Natural killer cell treated with Interleukin-12 subunit alpha and Interleukin-12 subunit beta and Interleukin-15 and Interleukin-18, amount 100 ng/mL, for 72 hours (primary cell): Measurements from ENCODE around the gene DDI1. TPM values are rescaled to one million over a fixed set of nuclear protein-coding genes. Genes with fewer than 3 reads are reported as not detected.
A peak's percentile ranks its signal among the peaks of the same experiment; 100 is the strongest.
"Not testable (repeated sequence)": the region's sequence is repeated elsewhere in the genome, so short reads cannot be mapped to it uniquely, and the experiment has no call there.

Experiments
- ATAC-seq, 2 donors: fragments of 150-1000 bp; cut with Tn5 transposase in 1 of 2; sonication (Bioruptor Pico), chemical (Tn5 transposase) in 1 of 2; 2 replicates each; pipeline ENCODE4 v1.10.0; 2021
- DNase-seq: peaks from one replicate; pipeline ENCODE4 v3.0.0; 2022; ENCODE audit warnings: low spot score
- H3K27ac Mint-ChIP-seq, 2 donors: 1 replicate in 1 of 2; 2 replicates in 1 of 2; pipeline ENCODE4 v1.8.0; 2022; ENCODE audit warnings: mixed read lengths in 2 of 2, mild to moderate bottlenecking in 1 of 2, moderate library complexity in 1 of 2
- H3K27me3 Mint-ChIP-seq, 2 donors: 1 replicate in 1 of 2; 2 replicates in 1 of 2; pipeline ENCODE4 v1.8.0; 2022; ENCODE audit warnings: mixed read lengths in 2 of 2
- H3K36me3 Mint-ChIP-seq: one replicate; pipeline ENCODE4 v1.8.0; 2022; ENCODE audit warnings: mixed read lengths
- H3K4me1 Mint-ChIP-seq, 2 donors: 1 replicate in 1 of 2; 2 replicates in 1 of 2; pipeline ENCODE4 v1.8.0; 2022; ENCODE audit warnings: low read depth in 2 of 2, mixed read lengths in 2 of 2, mild to moderate bottlenecking in 1 of 2
- H3K4me3 Mint-ChIP-seq: one replicate; pipeline ENCODE4 v1.8.0; 2022; ENCODE audit warnings: mixed read lengths
- H3K9me3 Mint-ChIP-seq: 2 replicates; pipeline ENCODE4 v1.8.0; 2022; ENCODE audit warnings: mixed read lengths
- total RNA-seq, 2 donors: library from RNA; stranded (reverse); gene quantifications; one replicate each; pipeline ENCODE4 v1.2.3, GENCODE V29; 2022

DDI1 gene
- total RNA-seq, 2 donors from 2014 or later = not detected

GRCh38 chr11:104011044-104011443 is 25.4 kb upstream of the DDI1 start:
- Mint-ChIP-seq H3K4me3 (no peak overlapping the region), H3K27me3 (no peaks in the 10 kb centered on the region), H3K27ac (no peak overlapping the region), H3K9me3 (no peaks in the 10 kb centered on the region), H3K36me3 (no peaks in the 10 kb centered on the region), H3K4me1 (peaks cover 0 to 15% of the 10 kb centered on the region in 2 donors)
- DNase-seq = no peak
- no peak for ATAC-seq

DNA sequence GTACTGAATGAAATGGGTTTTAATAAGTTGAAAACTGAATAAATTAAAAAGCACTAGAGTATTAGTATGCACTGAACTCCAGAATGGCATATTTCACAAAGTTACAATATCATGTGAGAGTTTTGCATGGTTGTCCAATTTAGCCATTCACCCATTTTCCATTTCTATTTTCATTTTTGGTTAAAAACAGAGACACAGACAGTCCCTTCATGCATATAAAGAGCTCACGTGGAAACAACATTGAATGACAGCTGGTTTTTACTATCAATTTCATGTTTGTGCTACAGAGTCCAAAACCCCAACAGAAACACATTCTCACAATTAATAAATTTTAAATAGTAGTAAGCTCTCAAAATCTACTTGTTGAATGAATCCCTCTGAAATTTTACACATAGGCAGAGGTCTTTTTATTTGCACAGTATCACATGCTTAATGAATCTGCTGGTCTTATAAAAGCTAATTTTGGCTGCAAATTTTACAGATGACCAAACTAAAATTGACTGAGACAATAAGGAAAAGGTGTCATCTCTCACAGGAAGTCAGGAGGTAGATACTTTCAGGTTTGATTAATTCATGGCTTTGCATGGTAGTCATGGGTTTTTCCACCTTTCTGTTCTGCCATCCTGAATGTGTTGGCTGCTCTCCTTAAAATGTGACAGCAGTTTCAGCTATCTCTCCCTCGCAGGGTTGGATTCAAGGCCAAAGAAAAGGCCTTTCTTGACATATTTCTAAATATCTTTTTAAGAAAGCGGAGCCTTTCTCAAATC is 20.6 kb upstream of the DDI1 start:
- Mint-ChIP-seq H3K9me3 (no peaks in the 10 kb centered on the region), H3K27me3 (no peaks in the 10 kb centered on the region), H3K4me3 (no peak overlapping the region), H3K36me3 (no peaks in the 10 kb centered on the region), H3K27ac (peak overlapping the region in 1 of 2 donors; percentile 25), H3K4me1 (peaks cover 9 to 28% of the 10 kb centered on the region in 2 donors)
- ATAC-seq (no peak), DNase-seq (no peak)

DNA sequence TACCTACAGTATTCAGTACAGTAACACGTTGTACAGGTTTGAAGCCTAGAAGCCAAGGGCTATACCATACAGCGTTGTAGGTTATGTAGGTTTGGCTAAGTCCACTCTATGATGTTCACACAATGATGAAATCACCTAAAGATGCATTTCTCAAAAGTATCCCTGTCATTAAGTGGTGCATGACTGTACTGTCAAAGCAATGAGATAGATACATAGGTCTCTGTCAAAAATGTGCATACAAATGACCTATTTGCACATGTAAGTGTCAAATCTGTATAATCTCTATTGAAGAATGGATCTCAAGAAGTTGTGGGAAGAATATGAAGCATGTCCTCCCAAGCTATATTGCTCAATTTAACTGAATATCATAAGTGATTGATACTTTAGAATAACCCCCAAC is 11.9 kb upstream of the DDI1 start:
- H3K4me3 Mint-ChIP-seq = no peak overlapping the region
- peaks cover 0 to 8% of the 10 kb centered on the region in 2 donors for H3K4me1 Mint-ChIP-seq
- H3K9me3 Mint-ChIP-seq = no peaks in the 10 kb centered on the region
- ATAC-seq (no peak), DNase-seq (no peak)
- H3K36me3 Mint-ChIP-seq = no peaks in the 10 kb centered on the region
- no peaks in the 10 kb centered on the region for H3K27me3 Mint-ChIP-seq
- no peak overlapping the region for H3K27ac Mint-ChIP-seq

DNA sequence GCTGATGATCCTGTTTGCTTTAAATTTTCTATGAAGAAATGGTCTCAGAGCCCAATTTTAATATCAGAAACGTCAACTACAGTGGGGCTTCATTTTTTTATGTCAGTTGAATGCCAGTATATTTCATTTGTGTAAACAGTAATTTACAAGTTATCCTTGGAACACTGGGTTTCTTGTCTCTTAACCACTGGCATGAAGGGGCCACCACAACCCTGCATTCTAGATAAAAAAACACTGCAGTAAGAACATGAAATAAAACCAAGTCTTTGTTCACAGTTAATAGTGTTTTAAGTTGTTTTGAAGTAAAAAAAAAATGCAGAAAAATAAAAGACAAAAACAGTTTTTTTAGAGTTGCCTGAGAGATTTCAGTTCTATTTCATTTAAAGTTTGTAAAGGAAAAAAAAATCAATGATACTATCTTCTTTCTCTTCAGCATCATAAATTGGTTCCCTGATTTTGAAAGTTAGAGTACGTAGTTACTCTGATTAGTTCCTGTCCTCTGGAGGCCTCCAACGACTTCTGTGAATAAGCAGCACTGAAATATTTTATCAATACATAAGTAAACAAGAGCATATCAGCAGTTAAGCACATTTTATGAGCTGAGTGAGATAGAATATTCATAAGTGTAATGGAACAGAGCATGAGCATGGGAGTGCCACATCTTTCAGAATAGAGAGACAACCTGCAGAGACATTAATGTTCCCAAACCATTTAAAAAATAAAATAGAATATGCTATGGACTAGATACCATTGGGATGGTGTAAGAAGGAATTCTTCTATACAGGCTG is 7.8 kb upstream of the DDI1 start:
- no peaks in the 10 kb centered on the region for H3K27me3 Mint-ChIP-seq
- DNase-seq (no peak), ATAC-seq (no peak)
- H3K4me1 Mint-ChIP-seq = peaks cover 0 to 3% of the 10 kb centered on the region in 2 donors
- peaks cover 4% of the 10 kb centered on the region for H3K9me3 Mint-ChIP-seq
- H3K36me3 Mint-ChIP-seq = no peaks in the 10 kb centered on the region
- no peak overlapping the region for H3K4me3 Mint-ChIP-seq
- no peak overlapping the region for H3K27ac Mint-ChIP-seq

- no peaks in the 10 kb centered on the region for H3K36me3 Mint-ChIP-seq
- no peak overlapping the region for H3K4me3 Mint-ChIP-seq
- ATAC-seq (no peak), DNase-seq (no peak)
- H3K27ac Mint-ChIP-seq = no peak overlapping the region
- H3K27me3 Mint-ChIP-seq = no peaks in the 10 kb centered on the region
- peaks cover 4% of the 10 kb centered on the region for H3K9me3 Mint-ChIP-seq
- peaks cover 0 to 11% of the 10 kb centered on the region in 2 donors for H3K4me1 Mint-ChIP-seq
These were observed 3.3 kb upstream of the DDI1 start for GRCh38 chr11:104033134-104033533.

DNA sequence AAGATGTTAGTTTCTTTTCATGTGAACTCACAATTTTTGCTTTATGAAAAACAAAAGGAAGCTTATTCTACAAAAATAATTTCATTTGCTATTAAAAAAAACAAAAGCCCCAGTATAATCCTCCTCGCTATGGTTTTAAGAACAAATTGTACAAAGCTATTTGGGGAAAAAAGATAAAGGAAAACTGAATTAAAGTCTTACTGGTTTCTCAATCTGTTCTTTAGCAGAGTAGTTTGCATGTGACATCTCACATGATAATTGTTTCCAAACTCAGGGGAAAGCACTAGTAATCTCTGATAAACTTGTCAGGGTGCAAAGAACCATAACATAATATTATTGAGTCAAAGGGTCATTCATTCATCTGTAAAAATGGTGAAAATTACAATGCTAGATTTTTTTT is 2.9 kb upstream of the DDI1 start:
- ATAC-seq (no peak), DNase-seq (no peak)
- Mint-ChIP-seq H3K4me3 (no peak overlapping the region), H3K27me3 (no peaks in the 10 kb centered on the region), H3K4me1 (peaks cover 0 to 11% of the 10 kb centered on the region in 2 donors), H3K27ac (no peak overlapping the region), H3K9me3 (peaks cover 4% of the 10 kb centered on the region), H3K36me3 (no peaks in the 10 kb centered on the region)

GRCh38 chr11:104036995-104037394 is 555 bp downstream of the DDI1 start:
- no peak for ATAC-seq
- no peak overlapping the region for H3K27ac Mint-ChIP-seq
- no peak overlapping the region for H3K4me3 Mint-ChIP-seq
- no peaks in the 10 kb centered on the region for H3K27me3 Mint-ChIP-seq
- no peak for DNase-seq
- no peaks in the 10 kb centered on the region for H3K36me3 Mint-ChIP-seq
- H3K9me3 Mint-ChIP-seq = no peaks in the 10 kb centered on the region
- peaks cover 0 to 8% of the 10 kb centered on the region in 2 donors for H3K4me1 Mint-ChIP-seq

DNA sequence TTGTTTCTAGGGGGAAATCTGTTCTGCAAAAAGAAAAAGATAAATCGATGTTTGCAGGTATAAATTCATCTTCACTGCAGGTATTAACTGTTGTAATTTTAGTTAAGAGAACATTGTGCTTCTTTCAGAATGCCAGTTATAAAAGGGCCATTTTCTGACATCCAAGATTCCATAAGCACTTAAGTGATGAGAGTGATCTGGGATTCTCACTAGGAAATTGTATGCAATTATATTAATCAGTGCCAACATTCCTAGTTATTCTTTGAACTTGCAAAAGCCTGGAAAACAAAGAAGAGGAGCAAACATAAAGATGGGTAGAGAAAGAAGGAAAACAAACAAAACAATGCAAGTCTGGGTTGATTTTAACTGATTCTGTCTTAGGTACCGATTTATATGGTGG is 5.4 kb downstream of the DDI1 start:
- no peaks in the 10 kb centered on the region for H3K36me3 Mint-ChIP-seq
- peaks cover 0 to 5% of the 10 kb centered on the region in 2 donors for H3K4me1 Mint-ChIP-seq
- H3K9me3 Mint-ChIP-seq = no peaks in the 10 kb centered on the region
- ATAC-seq (no peak), DNase-seq (no peak)
- no peaks in the 10 kb centered on the region for H3K27me3 Mint-ChIP-seq
- H3K4me3 Mint-ChIP-seq = no peak overlapping the region
- no peak overlapping the region for H3K27ac Mint-ChIP-seq

GRCh38 chr11:104043142-104043541 is 6.7 kb downstream of the DDI1 start:
- Mint-ChIP-seq H3K9me3 (no peaks in the 10 kb centered on the region), H3K36me3 (no peaks in the 10 kb centered on the region), H3K27me3 (no peaks in the 10 kb centered on the region), H3K4me1 (peaks cover 0 to 5% of the 10 kb centered on the region in 2 donors), H3K27ac (no peak overlapping the region), H3K4me3 (no peak overlapping the region)
- DNase-seq (no peak), ATAC-seq (no peak)

- no peaks in the 10 kb centered on the region for H3K36me3 Mint-ChIP-seq
- peaks cover 0 to 5% of the 10 kb centered on the region in 2 donors for H3K4me1 Mint-ChIP-seq
- H3K4me3 Mint-ChIP-seq = no peak overlapping the region
- DNase-seq (no peak), ATAC-seq (no peak)
- no peaks in the 10 kb centered on the region for H3K9me3 Mint-ChIP-seq
- H3K27me3 Mint-ChIP-seq = no peaks in the 10 kb centered on the region
- no peak overlapping the region for H3K27ac Mint-ChIP-seq
These were observed 7.3 kb downstream of the DDI1 start for GRCh38 chr11:104043678-104044239.

DNA sequence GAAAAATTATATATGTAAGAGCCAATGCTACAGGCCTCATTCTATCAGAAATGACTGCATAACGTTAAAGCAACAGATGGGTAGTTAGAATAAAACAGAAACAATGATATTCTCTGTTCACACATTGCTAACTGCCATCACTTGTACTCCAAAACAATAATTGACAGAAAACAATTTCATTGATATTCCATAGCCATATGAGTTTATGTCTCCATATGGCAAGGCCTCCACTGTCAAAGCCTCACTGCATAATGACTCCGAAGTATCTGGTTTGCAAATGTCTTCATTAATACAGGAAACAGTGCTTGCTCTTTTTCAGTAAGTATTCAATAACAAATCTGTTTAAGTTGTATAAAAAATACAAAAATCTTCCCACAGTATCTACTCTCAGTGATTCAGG is 9.9 kb downstream of the DDI1 start:
- no peak for ATAC-seq
- no peaks in the 10 kb centered on the region for H3K27me3 Mint-ChIP-seq
- DNase-seq = no peak
- H3K4me1 Mint-ChIP-seq = peaks cover 0 to 5% of the 10 kb centered on the region in 2 donors
- H3K4me3 Mint-ChIP-seq = no peak overlapping the region
- no peak overlapping the region for H3K27ac Mint-ChIP-seq
- H3K9me3 Mint-ChIP-seq = no peaks in the 10 kb centered on the region
- no peaks in the 10 kb centered on the region for H3K36me3 Mint-ChIP-seq

DNA sequence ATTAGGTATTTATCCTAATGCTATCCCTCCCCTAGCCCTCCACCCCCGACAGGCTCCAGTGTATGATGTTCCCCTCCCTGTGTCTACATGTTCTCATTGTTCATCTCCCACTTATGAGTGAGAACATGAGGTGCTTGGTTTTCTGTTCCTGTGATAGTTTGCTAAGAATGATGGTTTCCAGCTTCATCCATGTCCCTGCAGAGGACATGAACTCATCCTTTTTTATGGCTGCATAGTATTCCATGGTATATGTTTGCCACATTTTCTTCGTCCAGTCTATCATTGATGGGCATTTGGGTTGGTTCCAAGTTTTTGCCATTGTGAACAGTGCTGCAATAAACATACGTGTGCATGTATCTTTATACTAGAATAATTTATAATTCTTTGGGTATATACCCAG is 10.4 kb downstream of the DDI1 start:
- not testable (repeated sequence) for H3K36me3 Mint-ChIP-seq, H3K4me1 Mint-ChIP-seq, H3K27ac Mint-ChIP-seq, DNase-seq, ATAC-seq, H3K27me3 Mint-ChIP-seq, H3K9me3 Mint-ChIP-seq, H3K4me3 Mint-ChIP-seq

- H3K4me3 Mint-ChIP-seq = no peak overlapping the region
- peaks cover 0 to 3% of the 10 kb centered on the region in 2 donors for H3K4me1 Mint-ChIP-seq
- no peak overlapping the region for H3K27ac Mint-ChIP-seq
- no peak for ATAC-seq
- H3K27me3 Mint-ChIP-seq = no peaks in the 10 kb centered on the region
- H3K36me3 Mint-ChIP-seq = no peaks in the 10 kb centered on the region
- no peak for DNase-seq
- H3K9me3 Mint-ChIP-seq = no peaks in the 10 kb centered on the region
These were observed 12.7 kb downstream of the DDI1 start for GRCh38 chr11:104049116-104049515.

GRCh38 chr11:104051778-104052177 is 15.3 kb downstream of the DDI1 start:
- no peaks in the 10 kb centered on the region for H3K27me3 Mint-ChIP-seq
- H3K27ac Mint-ChIP-seq = no peak overlapping the region
- DNase-seq (no peak), ATAC-seq (no peak)
- H3K4me3 Mint-ChIP-seq = no peak overlapping the region
- no peaks in the 10 kb centered on the region for H3K36me3 Mint-ChIP-seq
- H3K9me3 Mint-ChIP-seq = no peaks in the 10 kb centered on the region
- peaks cover 0 to 7% of the 10 kb centered on the region in 2 donors for H3K4me1 Mint-ChIP-seq
